ELF-1 (cell line): ENCODE data around the gene SDK1.
"Not testable (repeated sequence)": the region's sequence is repeated elsewhere in the genome, so short reads cannot be mapped to it uniquely, and the experiment has no call there.

ENCODE experiments used
- DNase-seq: peaks from one replicate; pipeline ENCODE4 v3.0.0-alpha.2; 2016; ENCODE audit warnings: low read depth, low spot score

Gene SDK1

GRCh38 chr7:4313911-4314310 is 1012.9 kb downstream of the SDK1 start:
- DNase-seq, result not testable (repeated sequence)

- DNase-seq, result not testable (repeated sequence)
These were observed 1013.3 kb downstream of the SDK1 start for GRCh38 chr7:4314316-4314715.
